Right forelimb (tissue), 1 donor: ENCODE results near the gene PLCB1.

Source experiments
- DNase-seq: peaks from one replicate; pipeline ENCODE4 v3.0.0-alpha.2; 2018

Gene PLCB1

GRCh38 chr20:8304124-8304816 lies 172.2 kb downstream of the PLCB1 start:
- DNase-seq, result no peak

GRCh38 chr20:8305449-8305978 lies 173.4 kb downstream of the PLCB1 start:
- no peak for DNase-seq

GRCh38 chr20:8306937-8307336 lies 174.9 kb downstream of the PLCB1 start:
- no peak for DNase-seq

GRCh38 chr20:8309634-8310033 lies 177.6 kb downstream of the PLCB1 start:
- no peak for DNase-seq

GRCh38 chr20:8310618-8311017 lies 178.6 kb downstream of the PLCB1 start:
- DNase-seq, result no peak

GRCh38 chr20:8313073-8313472 lies 181.0 kb downstream of the PLCB1 start:
- no peak for DNase-seq

- no peak for DNase-seq
Measured at GRCh38 chr20:8315639-8316573, 183.8 kb downstream of the PLCB1 start.

GRCh38 chr20:8317448-8317847 lies 185.4 kb downstream of the PLCB1 start:
- DNase-seq, result no peak

GRCh38 chr20:8318965-8319625 lies 187.0 kb downstream of the PLCB1 start:
- no peak for DNase-seq

- no peak for DNase-seq
Measured at GRCh38 chr20:8320306-8320705, 188.2 kb downstream of the PLCB1 start.

GRCh38 chr20:8321001-8321400 lies 188.9 kb downstream of the PLCB1 start:
- no peak for DNase-seq

- DNase-seq, result no peak
Measured at GRCh38 chr20:8322662-8323217, 190.7 kb downstream of the PLCB1 start.

- DNase-seq, result no peak
Measured at GRCh38 chr20:8326191-8326590, 194.1 kb downstream of the PLCB1 start.

GRCh38 chr20:8326899-8327298 lies 194.8 kb downstream of the PLCB1 start:
- DNase-seq, result no peak

GRCh38 chr20:8328189-8328588 lies 196.1 kb downstream of the PLCB1 start:
- no peak for DNase-seq

- no peak for DNase-seq
Measured at GRCh38 chr20:8330319-8330784, 198.3 kb downstream of the PLCB1 start.

GRCh38 chr20:8330785-8331695 lies 199.0 kb downstream of the PLCB1 start:
- DNase-seq, result no peak

GRCh38 chr20:8331740-8332412 lies 199.8 kb downstream of the PLCB1 start:
- no peak for DNase-seq

- DNase-seq, result no peak
Measured at GRCh38 chr20:8334641-8335040, 202.6 kb downstream of the PLCB1 start.

GRCh38 chr20:8335059-8335458 lies 203.0 kb downstream of the PLCB1 start:
- no peak for DNase-seq
